Activated T-cell treated with anti-CD3 and anti-CD28 coated beads, Interleukin-2, amount 50 U/mL, for 4 hours (primary cell): ENCODE data around the gene FCSK. TPM values are rescaled to one million over a fixed set of nuclear protein-coding genes. Genes with fewer than 3 reads are reported as not detected.

Experiments used
- ATAC-seq, 2 donors: fragments of 200-7000 bp; cut with Tn5 transposase; one replicate each; pipeline ENCODE4 v1.10.0; 2021
- DNase-seq: peaks from one replicate; pipeline ENCODE4 v3.0.0-alpha.2; 2020
- H3K27me3 Mint-ChIP-seq: one replicate; pipeline ENCODE4 v1.8.0; 2021; ENCODE audit warnings: low read depth, mixed read lengths
- H3K36me3 Mint-ChIP-seq: one replicate; pipeline ENCODE4 v1.8.0; 2022; ENCODE audit warnings: mixed read lengths; ENCODE audit not compliant: insufficient read depth
- H3K4me1 Mint-ChIP-seq: one replicate; pipeline ENCODE4 v1.8.0; 2021; ENCODE audit warnings: low read depth, mixed read lengths
- H3K4me3 Mint-ChIP-seq: one replicate; pipeline ENCODE4 v1.8.0; 2021; ENCODE audit warnings: mild to moderate bottlenecking, moderate library complexity, mixed read lengths
- H3K9me3 Mint-ChIP-seq: one replicate; pipeline ENCODE4 v1.8.0; 2021; ENCODE audit warnings: mixed read lengths
- total RNA-seq, 3 donors: library from RNA; stranded (reverse); gene quantifications; one replicate each; pipeline ENCODE4 v1.2.1, GENCODE V29; 2021

Gene FCSK
- total RNA-seq, 3 donors from 2014 or later = 17.7 to 20.5 (median 19.2) TPM

DNA sequence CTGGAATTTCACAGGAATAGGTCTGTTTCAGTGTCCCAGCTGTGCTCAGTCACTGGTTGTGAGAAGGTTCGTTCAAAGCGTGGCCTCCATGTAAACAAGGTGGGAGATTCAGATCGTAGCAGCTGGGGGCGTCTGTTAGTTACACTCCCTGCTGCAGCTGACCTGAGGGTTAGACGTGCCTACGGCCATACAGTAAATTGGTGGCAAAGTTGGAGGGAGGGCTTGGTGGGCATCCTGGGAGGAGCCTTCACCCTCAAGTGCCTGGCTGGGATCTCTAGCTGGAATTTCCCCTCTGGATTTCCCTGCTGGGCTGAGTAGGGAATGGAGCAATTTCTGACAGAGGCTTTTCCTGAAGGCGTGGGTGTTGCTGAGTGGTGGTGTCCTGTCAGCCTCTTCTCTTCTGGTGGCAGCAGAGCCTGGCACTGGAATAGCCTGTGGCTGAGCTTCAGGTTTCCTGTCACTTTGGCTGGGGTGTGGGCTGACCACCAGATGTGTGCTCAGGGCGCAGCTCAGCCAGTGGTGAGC, 6.4 kb downstream of the FCSK start:
- Mint-ChIP-seq H3K4me3 (no peak overlapping the region), H3K9me3 (no peaks in the 10 kb centered on the region), H3K36me3 (peaks cover 5% of the 10 kb centered on the region), H3K4me1 (peaks cover 3% of the 10 kb centered on the region), H3K27me3 (no peaks in the 10 kb centered on the region)
- no peak for DNase-seq
- no peak for ATAC-seq

- Mint-ChIP-seq H3K4me1 (no peaks in the 10 kb centered on the region), H3K36me3 (peaks cover 12% of the 10 kb centered on the region), H3K9me3 (no peaks in the 10 kb centered on the region), H3K4me3 (no peak overlapping the region), H3K27me3 (no peaks in the 10 kb centered on the region)
- no peak for DNase-seq
- ATAC-seq = no peak
These were observed 8.8 kb downstream of the FCSK start for GRCh38 chr16:70463235-70463634.

GRCh38 chr16:70465999-70466804, 11.8 kb downstream of the FCSK start:
- H3K9me3 Mint-ChIP-seq = no peaks in the 10 kb centered on the region
- ATAC-seq = no peak
- no peaks in the 10 kb centered on the region for H3K4me1 Mint-ChIP-seq
- H3K4me3 Mint-ChIP-seq = no peak overlapping the region
- peaks cover 12% of the 10 kb centered on the region for H3K36me3 Mint-ChIP-seq
- no peak for DNase-seq
- no peaks in the 10 kb centered on the region for H3K27me3 Mint-ChIP-seq

- H3K36me3 Mint-ChIP-seq = peaks cover 12% of the 10 kb centered on the region
- no peaks in the 10 kb centered on the region for H3K4me1 Mint-ChIP-seq
- no peak for ATAC-seq
- H3K4me3 Mint-ChIP-seq = no peak overlapping the region
- H3K27me3 Mint-ChIP-seq = no peaks in the 10 kb centered on the region
- H3K9me3 Mint-ChIP-seq = no peaks in the 10 kb centered on the region
- no peak for DNase-seq
These were observed 12.3 kb downstream of the FCSK start for GRCh38 chr16:70466805-70467076.

GRCh38 chr16:70467113-70467512, 12.7 kb downstream of the FCSK start:
- no peaks in the 10 kb centered on the region for H3K9me3 Mint-ChIP-seq
- no peak for DNase-seq

DNA sequence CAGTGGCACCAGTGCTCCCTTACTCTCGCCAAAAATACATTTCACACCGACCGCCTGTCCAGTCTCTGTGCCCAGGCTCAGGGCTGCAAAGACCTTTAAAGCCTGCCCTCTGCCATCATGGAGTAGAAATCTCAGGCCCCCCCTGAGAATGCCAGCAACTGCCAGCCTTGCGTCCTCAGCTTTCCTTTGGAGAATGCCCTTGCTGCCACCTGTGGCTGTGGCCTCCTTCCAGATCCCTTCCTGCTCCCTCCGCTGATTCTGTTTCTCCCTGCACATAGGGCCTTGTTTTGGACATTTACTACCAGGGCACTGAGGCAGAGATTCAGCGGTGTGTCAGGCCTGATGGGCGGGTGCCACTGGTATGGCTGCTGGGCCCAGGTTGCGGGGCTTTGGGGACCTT, 13.2 kb downstream of the FCSK start:
- Mint-ChIP-seq H3K27me3 (no peaks in the 10 kb centered on the region), H3K4me3 (no peak overlapping the region), H3K9me3 (no peaks in the 10 kb centered on the region), H3K4me1 (no peaks in the 10 kb centered on the region), H3K36me3 (peaks cover 12% of the 10 kb centered on the region)
- DNase-seq (no peak), ATAC-seq (no peak)

More at GRCh38 chr16:70467113-70467512, 12.7 kb downstream of the FCSK start:
- Mint-ChIP-seq H3K4me3 (no peak overlapping the region), H3K27me3 (no peaks in the 10 kb centered on the region), H3K36me3 (peaks cover 12% of the 10 kb centered on the region), H3K4me1 (no peaks in the 10 kb centered on the region)
- no peak for ATAC-seq

- H3K9me3 Mint-ChIP-seq = no peaks in the 10 kb centered on the region
- no peaks in the 10 kb centered on the region for H3K4me1 Mint-ChIP-seq
- ATAC-seq (no peak), DNase-seq (no peak)
- no peak overlapping the region for H3K4me3 Mint-ChIP-seq
- peaks cover 13% of the 10 kb centered on the region for H3K36me3 Mint-ChIP-seq
- H3K27me3 Mint-ChIP-seq = no peaks in the 10 kb centered on the region
These were observed 14.6 kb downstream of the FCSK start for GRCh38 chr16:70468776-70469525.

- Mint-ChIP-seq H3K4me3 (no peak overlapping the region), H3K9me3 (no peaks in the 10 kb centered on the region), H3K4me1 (no peaks in the 10 kb centered on the region), H3K36me3 (peaks cover 9% of the 10 kb centered on the region), H3K27me3 (no peaks in the 10 kb centered on the region)
- DNase-seq = no peak
- no peak for ATAC-seq
These were observed 15.9 kb downstream of the FCSK start for GRCh38 chr16:70470141-70470926.

GRCh38 chr16:70470927-70471341, 16.5 kb downstream of the FCSK start:
- no peak for ATAC-seq
- no peaks in the 10 kb centered on the region for H3K27me3 Mint-ChIP-seq
- H3K4me3 Mint-ChIP-seq = no peak overlapping the region
- H3K4me1 Mint-ChIP-seq = no peaks in the 10 kb centered on the region
- no peaks in the 10 kb centered on the region for H3K9me3 Mint-ChIP-seq
- DNase-seq = no peak
- H3K36me3 Mint-ChIP-seq = peaks cover 8% of the 10 kb centered on the region

DNA sequence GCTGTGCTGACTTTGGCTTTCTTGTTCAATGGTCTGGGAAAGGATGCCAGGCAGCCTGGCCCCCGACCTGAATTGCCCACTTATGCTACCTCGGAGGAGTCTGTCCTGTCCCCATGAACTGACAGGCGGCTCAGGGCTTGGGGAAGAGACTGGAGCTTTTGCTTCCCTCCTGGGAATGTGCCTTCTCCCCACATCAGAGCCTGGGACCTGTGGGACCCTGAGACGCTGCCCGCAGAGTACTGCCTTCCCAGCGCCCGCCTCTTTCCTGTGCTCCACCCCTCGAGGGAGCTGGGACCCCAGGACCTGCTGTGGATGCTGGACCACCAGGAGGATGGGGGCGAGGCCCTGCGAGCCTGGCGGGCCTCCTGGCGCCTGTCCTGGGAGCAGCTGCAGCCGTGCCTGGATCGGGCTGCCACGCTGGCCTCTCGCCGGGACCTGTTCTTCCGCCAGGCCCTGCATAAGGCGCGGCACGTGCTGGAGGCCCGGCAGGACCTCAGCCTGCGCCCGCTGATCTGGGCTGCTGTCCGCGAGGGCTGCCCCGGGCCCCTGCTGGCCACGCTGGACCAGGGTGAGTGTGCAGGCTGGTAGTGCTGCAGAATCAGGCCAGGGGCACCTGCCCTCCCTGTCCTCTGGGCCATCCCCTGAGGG, 18.5 kb downstream of the FCSK start:
- peaks cover 13% of the 10 kb centered on the region for H3K4me1 Mint-ChIP-seq
- H3K4me3 Mint-ChIP-seq = no peak overlapping the region
- peaks cover 2% of the 10 kb centered on the region for H3K36me3 Mint-ChIP-seq
- ATAC-seq = no peak
- no peaks in the 10 kb centered on the region for H3K27me3 Mint-ChIP-seq
- no peak for DNase-seq
- no peaks in the 10 kb centered on the region for H3K9me3 Mint-ChIP-seq

GRCh38 chr16:70473446-70474319, 19.3 kb downstream of the FCSK start:
- Mint-ChIP-seq H3K4me1 (peaks cover 13% of the 10 kb centered on the region), H3K36me3 (peaks cover 2% of the 10 kb centered on the region), H3K27me3 (no peaks in the 10 kb centered on the region), H3K9me3 (no peaks in the 10 kb centered on the region), H3K4me3 (no peak overlapping the region)
- no peak for ATAC-seq
- DNase-seq = no peak

DNA sequence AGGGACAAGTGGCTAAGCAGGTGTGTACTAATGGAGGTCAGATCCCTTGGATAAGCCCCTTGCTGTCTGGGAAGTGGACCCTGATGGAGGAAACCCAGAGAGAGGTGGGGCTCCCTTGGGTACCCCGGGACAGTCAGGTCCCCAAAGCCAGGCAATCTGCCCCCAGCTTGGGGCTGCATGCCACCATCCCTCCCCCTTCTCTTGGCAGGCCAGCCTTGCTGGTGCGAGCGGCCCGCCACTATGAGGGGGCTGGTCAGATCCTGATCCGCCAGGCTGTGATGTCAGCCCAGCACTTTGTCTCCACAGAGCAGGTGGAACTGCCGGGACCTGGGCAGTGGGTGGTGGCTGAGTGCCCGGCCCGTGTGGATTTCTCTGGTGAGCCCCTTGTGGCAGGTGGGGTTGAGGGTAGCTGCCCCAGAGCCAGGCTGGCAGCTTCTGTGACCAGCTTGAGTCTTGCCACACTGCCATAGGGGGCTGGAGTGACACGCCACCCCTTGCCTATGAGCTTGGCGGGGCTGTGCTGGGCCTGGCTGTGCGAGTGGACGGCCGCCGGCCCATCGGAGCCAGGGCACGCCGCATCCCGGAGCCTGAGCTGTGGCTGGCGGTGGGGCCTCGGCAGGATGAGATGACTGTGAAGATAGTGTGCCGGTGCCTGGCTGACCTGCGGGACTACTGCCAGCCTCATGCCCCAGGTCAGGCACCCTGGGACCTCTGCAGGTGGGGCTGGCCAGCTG, 20.1 kb downstream of the FCSK start:
- no peaks in the 10 kb centered on the region for H3K27me3 Mint-ChIP-seq
- no peaks in the 10 kb centered on the region for H3K9me3 Mint-ChIP-seq
- DNase-seq (no peak), ATAC-seq (no peak)
- H3K4me1 Mint-ChIP-seq = peaks cover 13% of the 10 kb centered on the region
- peaks cover 2% of the 10 kb centered on the region for H3K36me3 Mint-ChIP-seq
- no peak overlapping the region for H3K4me3 Mint-ChIP-seq
